Activated T-cell treated with anti-CD3 and anti-CD28 coated beads, Interleukin-2, amount 50 U/mL, for 24 hours (primary cell): ENCODE results near the gene NMT2.

Experiments used
- DNase-seq: peaks from one replicate; pipeline ENCODE4 v3.0.0-alpha.2; 2020
- H3K27ac Mint-ChIP-seq: 2 replicates; pipeline ENCODE4 v1.8.0; 2020; ENCODE audit warnings: mild to moderate bottlenecking, mixed read lengths
- H3K27me3 Mint-ChIP-seq: 2 replicates; pipeline ENCODE4 v1.8.0; 2020; ENCODE audit warnings: mixed read lengths
- H3K36me3 Mint-ChIP-seq: 2 replicates; pipeline ENCODE4 v1.8.0; 2020; ENCODE audit warnings: low read depth, mixed read lengths
- H3K4me1 Mint-ChIP-seq: 2 replicates; pipeline ENCODE4 v1.8.0; 2020; ENCODE audit warnings: low read depth, mixed read lengths
- H3K4me3 Mint-ChIP-seq: 2 replicates; pipeline ENCODE4 v1.8.0; 2020; ENCODE audit warnings: mild to moderate bottlenecking, moderate library complexity, mixed read lengths
- H3K9me3 Mint-ChIP-seq: 2 replicates; pipeline ENCODE4 v1.8.0; 2020; ENCODE audit warnings: mixed read lengths

Gene NMT2

DNA sequence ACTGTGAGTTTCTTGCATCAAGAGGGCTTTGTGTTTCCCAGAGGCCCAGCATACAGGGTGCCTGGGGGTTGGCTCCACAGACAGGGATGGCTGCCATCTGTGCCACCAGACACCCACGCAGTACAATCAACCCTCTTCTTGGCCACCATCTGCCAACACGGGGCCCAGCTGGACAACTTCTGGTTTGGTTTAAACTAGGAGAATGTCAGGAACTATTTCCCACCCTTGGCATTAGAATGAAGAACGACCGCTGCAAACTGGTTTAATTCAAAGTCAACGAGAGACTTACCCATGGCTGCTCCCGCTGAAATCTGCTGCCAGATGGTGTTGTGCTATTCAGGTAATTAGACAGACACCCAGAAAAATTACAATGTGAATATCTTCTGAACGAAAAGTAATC is 27.8 kb downstream of the NMT2 start:
- peak overlapping the region; percentile 67 for H3K4me3 Mint-ChIP-seq
- DNase-seq = no peak
- no peaks in the 10 kb centered on the region for H3K27me3 Mint-ChIP-seq
- H3K4me1 Mint-ChIP-seq = peaks cover 50% of the 10 kb centered on the region
- H3K9me3 Mint-ChIP-seq = no peaks in the 10 kb centered on the region
- H3K27ac Mint-ChIP-seq = peak overlapping the region; percentile 89
- peaks cover 39% of the 10 kb centered on the region for H3K36me3 Mint-ChIP-seq

DNA sequence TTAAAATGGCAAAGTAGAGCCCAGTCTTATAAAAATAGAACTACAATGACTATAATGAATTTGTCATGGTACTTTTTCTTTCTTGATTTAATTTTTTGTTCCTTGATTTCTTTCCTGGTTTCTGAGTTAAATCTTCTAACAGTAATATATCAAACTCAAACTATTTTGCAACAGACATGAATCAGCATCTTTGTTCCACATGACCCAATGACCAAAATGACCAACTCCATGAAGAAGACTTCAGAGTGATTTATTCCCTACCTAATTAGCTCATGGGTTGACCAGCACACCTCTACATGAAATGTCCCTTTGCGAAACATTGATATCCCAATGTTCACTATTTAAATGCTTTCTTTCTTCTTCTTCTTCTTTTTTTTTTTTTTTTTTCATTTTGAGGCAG is 30.9 kb downstream of the NMT2 start:
- DNase-seq = no peak
- Mint-ChIP-seq H3K4me1 (peaks cover 31% of the 10 kb centered on the region), H3K4me3 (no peak overlapping the region), H3K9me3 (no peaks in the 10 kb centered on the region), H3K36me3 (peaks cover 68% of the 10 kb centered on the region), H3K27ac (peak overlapping the region; percentile 27), H3K27me3 (no peaks in the 10 kb centered on the region)

DNA sequence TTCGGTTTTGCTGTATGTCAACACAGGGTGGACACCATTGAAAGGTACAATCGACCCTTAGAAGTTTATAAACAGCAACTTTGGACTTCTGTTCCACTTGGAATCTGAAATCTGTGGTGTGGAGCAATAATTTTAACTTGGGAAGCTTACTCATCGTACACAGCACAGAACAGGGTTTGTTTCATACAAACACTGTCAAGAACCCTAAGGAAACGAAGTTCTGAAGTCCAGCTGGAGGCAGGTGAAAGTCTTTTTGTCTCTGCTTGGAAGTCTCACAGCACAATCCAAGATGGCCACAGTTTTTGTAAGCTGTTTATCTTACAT is 31.5 kb downstream of the NMT2 start:
- H3K4me3 Mint-ChIP-seq = no peak overlapping the region
- peaks cover 24% of the 10 kb centered on the region for H3K4me1 Mint-ChIP-seq
- DNase-seq = no peak
- H3K27ac Mint-ChIP-seq = no peak overlapping the region
- H3K27me3 Mint-ChIP-seq = no peaks in the 10 kb centered on the region
- peaks cover 70% of the 10 kb centered on the region for H3K36me3 Mint-ChIP-seq
- no peaks in the 10 kb centered on the region for H3K9me3 Mint-ChIP-seq

DNA sequence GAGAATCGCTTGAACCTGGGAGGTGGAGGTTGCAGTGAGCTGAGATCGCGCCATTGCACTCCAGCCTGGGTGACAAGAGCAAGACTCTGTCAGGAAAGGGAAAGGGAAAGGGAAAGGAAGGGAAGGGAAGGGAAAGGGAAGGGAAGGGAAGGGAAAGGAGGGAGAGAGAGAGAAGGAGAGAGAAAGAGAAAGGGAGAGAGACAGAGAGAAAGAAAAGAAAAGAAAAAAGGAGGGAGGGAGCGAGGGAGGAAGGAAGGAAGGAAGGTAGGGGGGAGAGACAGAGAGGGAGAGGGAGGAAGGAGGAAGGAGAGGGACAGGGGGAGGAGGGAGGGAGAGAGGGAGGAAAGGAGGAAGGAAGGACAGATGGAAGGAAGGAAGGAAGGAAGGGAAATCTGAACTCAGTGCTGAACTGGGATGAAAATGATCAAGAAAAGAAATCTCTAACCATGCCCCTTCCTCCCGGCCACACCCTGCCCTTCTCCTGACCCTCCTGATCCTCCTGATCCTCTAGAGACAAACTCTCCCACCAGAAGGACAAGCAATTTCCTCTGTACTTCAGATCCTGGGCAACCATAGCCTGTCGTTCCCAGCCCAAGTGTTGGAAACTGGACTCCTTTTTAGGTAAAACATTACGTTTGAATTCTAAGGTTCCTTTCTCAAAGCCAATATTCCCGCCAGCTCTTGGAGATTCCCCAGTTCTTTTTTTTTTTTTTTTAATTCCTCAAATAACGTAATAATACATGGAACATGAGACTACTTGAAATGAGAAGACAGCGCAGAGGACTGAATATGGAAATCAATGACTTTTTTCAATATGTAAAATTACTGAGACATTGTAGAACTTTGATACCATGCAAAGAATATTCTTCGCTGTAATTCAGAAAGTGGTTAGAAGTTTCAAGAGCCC is 32.1 kb downstream of the NMT2 start:
- no peaks in the 10 kb centered on the region for H3K27me3 Mint-ChIP-seq
- H3K36me3 Mint-ChIP-seq = peaks cover 74% of the 10 kb centered on the region
- H3K27ac Mint-ChIP-seq = peak overlapping the region; percentile 37
- peaks cover 18% of the 10 kb centered on the region for H3K4me1 Mint-ChIP-seq
- H3K9me3 Mint-ChIP-seq = no peaks in the 10 kb centered on the region
- no peak for DNase-seq
- no peak overlapping the region for H3K4me3 Mint-ChIP-seq

DNA sequence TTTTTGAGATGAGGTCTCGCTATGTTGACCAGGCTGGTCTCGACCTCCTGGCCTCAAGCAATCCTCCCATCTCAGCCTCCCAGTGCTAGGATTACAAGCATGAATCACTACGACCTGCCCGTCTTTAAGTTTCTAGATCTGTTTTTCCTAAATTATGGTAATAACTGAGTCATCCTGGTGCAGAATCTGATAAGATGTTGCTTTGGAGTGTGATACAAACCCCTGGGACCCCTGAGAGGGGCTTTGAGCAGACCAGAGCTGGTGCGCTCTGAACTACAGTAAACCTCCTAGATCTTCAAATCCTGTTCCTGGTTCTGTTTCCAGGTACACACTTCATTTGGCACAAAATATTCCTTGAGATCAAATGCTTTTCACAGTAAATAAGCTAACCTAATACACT is 37.2 kb downstream of the NMT2 start:
- H3K4me3 Mint-ChIP-seq = no peak overlapping the region
- no peak for DNase-seq
- peaks cover 2% of the 10 kb centered on the region for H3K9me3 Mint-ChIP-seq
- peaks cover 76% of the 10 kb centered on the region for H3K36me3 Mint-ChIP-seq
- no peaks in the 10 kb centered on the region for H3K27me3 Mint-ChIP-seq
- peak overlapping the region; percentile 12 for H3K27ac Mint-ChIP-seq
- H3K4me1 Mint-ChIP-seq = peaks cover 22% of the 10 kb centered on the region

DNA sequence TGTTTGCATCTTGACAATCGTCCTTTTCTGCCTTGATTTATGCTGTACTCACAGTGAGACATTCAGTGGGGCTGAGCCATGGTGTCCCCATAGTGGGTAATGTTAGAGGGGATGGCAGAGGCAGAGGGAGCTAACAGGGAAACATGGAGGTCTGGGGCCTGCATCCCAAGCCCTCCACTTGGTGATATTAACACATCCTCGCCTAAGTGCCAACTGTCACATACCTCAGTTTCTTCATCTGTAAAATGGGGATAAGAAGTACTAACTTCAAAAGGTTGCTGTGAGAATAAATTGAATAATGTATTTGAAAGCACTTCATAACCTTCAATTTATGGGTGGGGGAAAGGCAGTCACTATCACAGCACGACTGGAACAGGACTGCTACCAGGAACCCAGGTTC is 43.6 kb downstream of the NMT2 start:
- Mint-ChIP-seq H3K27ac (peak overlapping the region; percentile 87), H3K4me3 (no peak overlapping the region), H3K36me3 (peaks cover 74% of the 10 kb centered on the region), H3K9me3 (peaks cover 2% of the 10 kb centered on the region), H3K27me3 (no peaks in the 10 kb centered on the region), H3K4me1 (peaks cover 52% of the 10 kb centered on the region)
- DNase-seq = no peak

DNA sequence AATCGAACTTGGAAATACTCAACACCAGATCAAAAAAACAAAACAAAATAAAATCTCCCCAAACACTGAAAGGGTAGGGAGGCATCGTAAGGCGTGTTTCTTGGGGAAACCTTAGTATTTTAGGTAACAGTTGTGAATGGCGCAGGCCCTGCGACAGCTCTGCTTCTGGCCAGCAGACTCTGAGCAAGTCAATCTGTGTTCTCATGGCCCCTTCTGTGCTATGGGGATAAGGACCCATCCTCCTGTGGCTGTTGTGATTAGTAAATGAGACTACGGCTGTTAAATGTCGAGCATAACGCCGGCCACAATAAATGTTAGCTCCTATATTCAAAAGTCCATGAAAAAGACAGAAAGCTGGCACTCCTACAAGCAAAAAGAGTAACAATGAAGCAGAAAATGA is 44.3 kb downstream of the NMT2 start:
- no peaks in the 10 kb centered on the region for H3K27me3 Mint-ChIP-seq
- peaks cover 47% of the 10 kb centered on the region for H3K4me1 Mint-ChIP-seq
- peak overlapping the region; percentile 87 for H3K27ac Mint-ChIP-seq
- DNase-seq = no peak
- H3K36me3 Mint-ChIP-seq = peaks cover 74% of the 10 kb centered on the region
- H3K9me3 Mint-ChIP-seq = peaks cover 2% of the 10 kb centered on the region
- no peak overlapping the region for H3K4me3 Mint-ChIP-seq

DNA sequence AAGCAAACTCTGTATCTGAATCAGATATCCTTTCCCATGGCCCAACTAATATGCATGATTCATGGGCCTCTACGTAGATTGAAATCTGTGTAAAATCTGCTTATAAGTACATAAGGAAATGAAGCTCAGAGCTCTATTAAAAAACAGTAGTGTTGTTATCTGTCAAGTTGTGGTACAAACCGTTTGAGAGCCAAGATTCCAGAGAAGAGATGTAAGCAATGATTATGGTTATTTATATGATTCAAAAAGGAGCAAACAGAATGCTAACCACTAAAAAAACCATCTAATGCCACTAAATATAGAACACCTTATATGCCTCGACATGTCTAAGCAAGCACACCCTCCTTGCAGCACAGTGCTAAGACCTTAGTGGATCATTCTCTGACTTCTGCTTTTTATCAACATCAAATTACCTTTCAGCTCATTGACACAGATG is 44.7 kb downstream of the NMT2 start:
- H3K27ac Mint-ChIP-seq = peak overlapping the region; percentile 87
- H3K36me3 Mint-ChIP-seq = peaks cover 74% of the 10 kb centered on the region
- no peak for DNase-seq
- H3K4me3 Mint-ChIP-seq = no peak overlapping the region
- peaks cover 2% of the 10 kb centered on the region for H3K9me3 Mint-ChIP-seq
- no peaks in the 10 kb centered on the region for H3K27me3 Mint-ChIP-seq
- peaks cover 43% of the 10 kb centered on the region for H3K4me1 Mint-ChIP-seq

DNA sequence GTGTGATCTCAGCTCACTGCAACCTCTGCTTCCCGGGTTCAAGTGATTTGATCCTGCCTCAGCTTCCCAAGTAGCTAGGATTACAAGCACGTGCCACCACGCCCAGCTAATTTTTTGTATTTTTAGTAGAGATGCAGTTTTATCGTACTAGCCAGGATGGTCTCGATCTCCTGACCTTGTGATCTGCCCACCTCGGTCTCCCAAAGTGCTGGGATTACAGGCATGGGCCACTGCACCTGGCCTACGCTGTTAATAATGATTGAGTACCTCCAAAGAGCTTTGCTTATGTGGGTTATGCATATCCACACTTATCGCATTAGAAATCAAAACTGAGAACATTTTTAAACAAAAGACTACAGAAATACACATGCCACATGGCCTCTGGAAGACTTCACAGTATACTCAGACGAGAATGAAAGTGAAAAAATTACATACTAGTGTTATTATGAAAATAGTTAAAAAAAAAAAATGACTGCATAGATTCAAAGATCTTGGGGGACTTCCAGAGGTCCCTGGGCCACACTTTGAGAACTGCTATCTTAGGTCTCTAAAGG is 45.9 kb downstream of the NMT2 start:
- DNase-seq = no peak

DNA sequence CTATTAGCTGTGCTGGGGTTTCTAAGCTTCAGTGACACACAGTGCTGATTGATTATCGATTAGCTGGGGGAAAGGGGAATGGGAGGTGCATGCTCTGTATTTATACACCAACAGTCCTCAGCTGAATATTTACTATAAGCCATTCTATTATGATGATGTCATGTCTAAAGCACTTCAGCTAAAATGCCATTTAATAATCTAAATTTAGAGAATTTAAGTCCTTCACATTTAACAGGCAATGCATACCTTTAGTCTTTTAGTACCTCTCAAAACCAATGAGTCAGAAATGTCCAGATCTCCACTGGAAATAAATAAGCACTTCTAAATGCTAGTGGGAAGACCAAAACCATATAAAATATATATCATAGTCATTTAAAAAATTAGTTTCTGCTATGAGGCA is 46.8 kb downstream of the NMT2 start:
- Mint-ChIP-seq H3K4me1 (peaks cover 34% of the 10 kb centered on the region), H3K36me3 (peaks cover 68% of the 10 kb centered on the region), H3K9me3 (peaks cover 2% of the 10 kb centered on the region), H3K27ac (peak overlapping the region; percentile 64), H3K27me3 (no peaks in the 10 kb centered on the region), H3K4me3 (no peak overlapping the region)
- no peak for DNase-seq

More for the DNA sequence above, 45.9 kb downstream of the NMT2 start:
- Mint-ChIP-seq H3K27me3 (no peaks in the 10 kb centered on the region), H3K27ac (peak overlapping the region; percentile 87), H3K9me3 (peaks cover 2% of the 10 kb centered on the region), H3K4me3 (peak overlapping the region; percentile 50), H3K4me1 (peaks cover 34% of the 10 kb centered on the region), H3K36me3 (peaks cover 69% of the 10 kb centered on the region)

DNA sequence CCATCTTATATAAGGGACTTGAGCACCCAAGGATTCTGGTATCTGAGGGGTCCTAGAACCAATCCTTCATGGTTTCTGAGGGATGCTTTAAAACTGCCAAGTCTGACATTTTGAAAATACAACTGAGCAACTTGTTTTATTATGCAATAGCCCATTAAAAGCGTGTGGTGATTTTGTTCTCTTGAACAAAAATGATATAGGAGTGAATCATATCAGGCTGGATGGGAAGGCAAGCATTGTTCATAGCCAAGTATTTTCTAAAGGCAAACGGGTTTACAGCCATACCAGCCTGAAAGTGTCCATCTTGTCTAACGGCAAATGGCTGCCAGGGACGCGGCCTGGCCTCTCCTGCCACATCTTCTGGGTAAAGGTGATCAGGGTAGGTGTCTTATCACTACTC is 48.0 kb downstream of the NMT2 start:
- no peaks in the 10 kb centered on the region for H3K27me3 Mint-ChIP-seq
- no peak overlapping the region for H3K27ac Mint-ChIP-seq
- no peak for DNase-seq
- no peak overlapping the region for H3K4me3 Mint-ChIP-seq
- H3K9me3 Mint-ChIP-seq = no peaks in the 10 kb centered on the region
- peaks cover 61% of the 10 kb centered on the region for H3K36me3 Mint-ChIP-seq
- H3K4me1 Mint-ChIP-seq = peaks cover 37% of the 10 kb centered on the region

DNA sequence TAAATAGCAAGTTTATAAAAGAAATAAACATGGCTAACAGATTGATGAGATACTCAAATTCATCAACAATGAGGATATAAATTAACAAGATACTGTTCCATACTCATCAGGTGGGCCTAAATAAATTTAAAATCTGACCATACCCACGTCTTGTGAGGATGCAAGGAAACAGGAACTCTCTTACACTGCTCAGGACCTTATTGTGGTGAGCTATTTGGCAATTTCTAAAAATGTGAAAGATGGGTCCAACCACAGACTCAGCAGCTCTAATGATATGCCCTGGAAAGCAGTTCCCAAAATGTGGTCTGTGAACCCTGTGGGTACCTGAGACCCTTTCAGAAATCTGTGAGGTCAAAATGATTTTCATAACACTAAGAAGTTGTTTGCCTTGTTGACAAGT is 49.9 kb downstream of the NMT2 start:
- no peak overlapping the region for H3K4me3 Mint-ChIP-seq
- H3K9me3 Mint-ChIP-seq = no peaks in the 10 kb centered on the region
- no peaks in the 10 kb centered on the region for H3K27me3 Mint-ChIP-seq
- no peak for DNase-seq
- H3K27ac Mint-ChIP-seq = no peak overlapping the region
- H3K36me3 Mint-ChIP-seq = peaks cover 52% of the 10 kb centered on the region
- peaks cover 20% of the 10 kb centered on the region for H3K4me1 Mint-ChIP-seq

DNA sequence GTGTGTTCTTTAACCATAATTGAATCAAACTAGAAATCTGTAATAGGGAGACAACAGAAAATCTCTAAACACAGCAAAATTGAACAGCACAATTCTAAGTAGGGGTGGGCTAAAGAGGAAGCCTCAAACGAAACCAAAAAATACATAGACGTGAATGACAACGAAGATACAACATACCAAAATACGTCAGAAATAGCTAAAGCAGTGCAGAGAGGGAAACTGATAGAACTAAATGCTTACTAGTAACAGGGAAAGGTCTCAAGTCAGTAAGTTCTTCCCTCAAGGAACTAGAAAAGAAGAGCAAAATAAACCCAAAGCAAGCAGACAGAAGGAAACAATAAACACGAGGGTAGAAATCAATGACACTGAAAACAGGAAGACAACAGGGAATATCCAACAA is 52.3 kb downstream of the NMT2 start:
- H3K4me1 Mint-ChIP-seq = peaks cover 9% of the 10 kb centered on the region
- H3K36me3 Mint-ChIP-seq = peaks cover 46% of the 10 kb centered on the region
- no peak overlapping the region for H3K27ac Mint-ChIP-seq
- no peaks in the 10 kb centered on the region for H3K9me3 Mint-ChIP-seq
- no peak overlapping the region for H3K4me3 Mint-ChIP-seq
- no peaks in the 10 kb centered on the region for H3K27me3 Mint-ChIP-seq
- no peak for DNase-seq

DNA sequence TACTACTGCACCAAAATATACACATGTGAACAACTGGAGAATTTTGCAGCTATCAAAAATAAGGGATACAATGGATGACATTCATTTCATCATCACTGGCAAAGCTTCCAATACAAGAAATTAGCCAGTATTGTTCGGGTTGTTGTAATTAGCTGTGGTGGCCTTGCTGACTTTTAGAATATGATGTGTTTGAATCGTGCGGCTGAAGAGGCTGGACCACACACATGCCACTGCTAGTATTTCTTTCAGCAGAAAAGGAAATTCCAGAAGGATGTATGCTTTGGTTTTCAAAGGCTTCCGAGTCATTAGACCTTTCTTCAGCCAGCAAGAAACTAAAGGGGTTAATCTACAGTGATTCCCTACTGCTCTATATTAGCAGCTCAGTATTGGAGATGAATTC is 54.7 kb downstream of the NMT2 start:
- no peak overlapping the region for H3K4me3 Mint-ChIP-seq
- no peak for DNase-seq
- H3K27me3 Mint-ChIP-seq = no peaks in the 10 kb centered on the region
- no peaks in the 10 kb centered on the region for H3K9me3 Mint-ChIP-seq
- peaks cover 9% of the 10 kb centered on the region for H3K4me1 Mint-ChIP-seq
- no peak overlapping the region for H3K27ac Mint-ChIP-seq
- H3K36me3 Mint-ChIP-seq = peaks cover 39% of the 10 kb centered on the region

DNA sequence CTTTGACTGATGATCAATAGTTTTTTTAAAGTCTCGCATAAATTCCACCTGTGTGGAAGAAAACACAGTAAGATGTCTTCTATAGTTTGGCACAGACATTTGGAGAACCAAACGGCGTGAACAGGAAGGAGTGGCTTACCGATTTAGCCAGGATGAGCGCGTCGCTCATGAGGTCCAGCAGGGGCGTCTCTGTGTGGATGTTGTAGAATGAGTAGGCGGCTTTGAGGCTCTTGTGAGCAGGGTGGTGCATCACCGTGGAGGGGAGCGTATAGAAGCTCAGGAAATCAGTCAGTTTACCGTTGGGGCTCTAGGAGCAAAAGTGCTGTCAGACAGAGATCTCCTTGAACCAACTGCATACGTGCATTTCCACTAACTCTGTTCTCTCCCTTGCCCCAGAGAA is 55.8 kb downstream of the NMT2 start:
- no peak overlapping the region for H3K27ac Mint-ChIP-seq
- peaks cover 9% of the 10 kb centered on the region for H3K4me1 Mint-ChIP-seq
- peaks cover 43% of the 10 kb centered on the region for H3K36me3 Mint-ChIP-seq
- no peak overlapping the region for H3K4me3 Mint-ChIP-seq
- H3K27me3 Mint-ChIP-seq = no peaks in the 10 kb centered on the region
- H3K9me3 Mint-ChIP-seq = no peaks in the 10 kb centered on the region
- no peak for DNase-seq
